PFSK-1 (cell line): ENCODE measurements around the gene POU2AF3.

ENCODE experiments used
- POLR2AphosphoS5 ChIP-seq: IDR thresholded peaks from 2 replicates; pipeline ENCODE4 v1.6.1; 2012; ENCODE audit warnings: low read depth, mild to moderate bottlenecking, control low read depth, low read length, moderate library complexity
- REST ChIP-seq, 2 experiments: IDR thresholded peaks; 2 replicates each; pipeline versions ENCODE4 v1.6.1 to v1.8.0; 2011 to 2012; ENCODE audit warnings: low read depth in 2 of 2, low read length in 2 of 2, control low read depth in 1 of 2, inconsistent platforms in 1 of 2, mild to moderate bottlenecking in 1 of 2, moderate library complexity in 1 of 2; ENCODE audit not compliant: insufficient read depth in 1 of 2
- SIN3A ChIP-seq: IDR thresholded peaks from 2 replicates; pipeline ENCODE4 v1.6.1; 2012; ENCODE audit warnings: mild to moderate bottlenecking, low read length, moderate library complexity, borderline replicate concordance; ENCODE audit not compliant: insufficient read depth

- TF ChIP-seq POLR2AphosphoS5 (no peak), REST (IDR thresholded peaks at IDR 0.05; ENCODE audit: insufficient read depth in 1 of 2, low read depth in 2 of 2, low read length in 2 of 2) (no peak), SIN3A (no peak)
Measured at GRCh38 chr11:111253131-111253530, 45.2 kb upstream of the POU2AF3 start.
